Fibroblast of lung (primary cell): ENCODE measurements around the gene OXCT1. TPM values are rescaled to one million over a fixed set of nuclear protein-coding genes. Genes with fewer than 3 reads are reported as not detected.
A peak's percentile ranks its signal among the peaks of the same experiment; 100 is the strongest.

Experiments used
- DNase-seq, 2 donors: peaks; one replicate each; pipeline versions ENCODE4 v3.0.0 to v3.0.0-alpha.2; 2010; ENCODE audit warnings: low read depth in 2 of 2
- H2AFZ ChIP-seq: 2 replicates; pipeline ENCODE4 v1.5.1; 2012; ENCODE audit warnings: low read length, control low read depth, inconsistent platforms
- H3K27ac ChIP-seq: 2 replicates; pipeline ENCODE4 v1.5.1; 2011; ENCODE audit warnings: low read length, control low read depth; ENCODE audit not compliant: insufficient read depth
- H3K27me3 ChIP-seq: 2 replicates; pipeline ENCODE4 v1.5.1; 2011; ENCODE audit warnings: mild to moderate bottlenecking, low read length; ENCODE audit not compliant: control insufficient read depth, insufficient read depth
- H3K36me3 ChIP-seq: 2 replicates; pipeline ENCODE4 v1.5.1; 2011; ENCODE audit warnings: low read length; ENCODE audit not compliant: control insufficient read depth, insufficient read depth
- H3K4me1 ChIP-seq: 2 replicates; pipeline ENCODE4 v1.5.1; 2011; ENCODE audit warnings: low read length; ENCODE audit not compliant: control insufficient read depth, insufficient read depth; ENCODE audit errors: extremely low read depth
- H3K4me2 ChIP-seq: 2 replicates; pipeline ENCODE4 v1.5.1; 2011; ENCODE audit warnings: low read length, control low read depth; ENCODE audit not compliant: insufficient read depth; ENCODE audit errors: extremely low read depth
- H3K4me3 ChIP-seq, 4 experiments: fragments of 200-600 bp in 1 of 4; sonication (generic) in 1 of 4; replicated peaks in 1 of 4; 2 replicates each; pipeline ENCODE4 v1.5.1; 2011 to 2016; ENCODE audit warnings: low read length in 4 of 4, low read depth in 3 of 4, mild to moderate bottlenecking in 3 of 4, control low read depth in 2 of 4, inconsistent platforms in 1 of 4, mixed read lengths in 1 of 4; ENCODE audit not compliant: insufficient read depth in 1 of 4; ENCODE audit errors: control extremely low read depth in 1 of 4
- H3K79me2 ChIP-seq: 2 replicates; pipeline ENCODE4 v1.5.1; 2012; ENCODE audit warnings: mild to moderate bottlenecking, low read length, inconsistent platforms; ENCODE audit not compliant: control insufficient read depth, insufficient read depth
- H3K9ac ChIP-seq: 2 replicates; pipeline ENCODE4 v1.5.1; 2011; ENCODE audit warnings: mild to moderate bottlenecking, low read length, control low read depth; ENCODE audit not compliant: insufficient read depth
- H3K9me3 ChIP-seq: 2 replicates; pipeline ENCODE4 v1.5.1; 2012; ENCODE audit warnings: low read depth, low read length; ENCODE audit not compliant: control insufficient read depth, insufficient read depth
- H4K20me1 ChIP-seq: 2 replicates; pipeline ENCODE4 v1.5.1; 2011; ENCODE audit warnings: low read length; ENCODE audit not compliant: control insufficient read depth, insufficient read depth; ENCODE audit errors: extremely low read depth
- EZH2 ChIP-seq: IDR thresholded peaks from 2 replicates; pipeline ENCODE4 v1.5.1; 2012; ENCODE audit warnings: low read length, control low read depth, mild to moderate bottlenecking; ENCODE audit errors: missing control alignments
- polyA plus RNA-seq, 2 donors: library from polyadenylated mRNA; depleted of rRNA in 1 of 2; stranded (reverse) in 1 of 2; unstranded in 1 of 2; fragments of >200 nt; gene quantifications; 2 replicates each; pipeline ENCODE4 v1.2.1, GENCODE V29; 2011 to 2012; ENCODE audit warnings: missing spikeins in 1 of 2
- total RNA-seq: library from RNA; depleted of rRNA; stranded (reverse); fragments of >200 nt; gene quantifications from 2 replicates; pipeline ENCODE4 v1.2.1, GENCODE V29; 2014
- TF ChIP-seq, protein P1 (sequence below), 2 donors: IDR thresholded peaks in 1 of 2; conservative IDR thresholded peaks in 1 of 2; 1 replicate in 1 of 2; 2 replicates in 1 of 2; pipeline ENCODE4 v1.5.1; 2011 to 2012; ENCODE audit warnings: low read length in 2 of 2, control low read depth in 1 of 2, inconsistent platforms in 1 of 2, low read depth in 1 of 2, mild to moderate bottlenecking in 1 of 2

The OXCT1 gene
- total and polyA plus RNA-seq, 2 donors (not counting 1 experiment from before 2014, with no cell fraction given) = 35.7 to 56.3 TPM

GRCh38 chr5:41906151-41906550 is 35.9 kb upstream of the OXCT1 start:
- Histone ChIP-seq H3K9ac (no peak overlapping the region), H3K4me1 (no peaks in the 10 kb centered on the region), H3K27ac (no peak overlapping the region), H3K4me2 (no peak overlapping the region), H3K9me3 (no peaks in the 10 kb centered on the region), H3K79me2 (peaks cover 27% of the 10 kb centered on the region), H3K36me3 (peaks cover 7% of the 10 kb centered on the region), H3K4me3 (no peak overlapping the region), H4K20me1 (no peaks in the 10 kb centered on the region), H2AFZ (no peak overlapping the region), H3K27me3 (no peaks in the 10 kb centered on the region)
- TF ChIP-seq EZH2 = no peak
- TF ChIP-seq, protein P1, sequence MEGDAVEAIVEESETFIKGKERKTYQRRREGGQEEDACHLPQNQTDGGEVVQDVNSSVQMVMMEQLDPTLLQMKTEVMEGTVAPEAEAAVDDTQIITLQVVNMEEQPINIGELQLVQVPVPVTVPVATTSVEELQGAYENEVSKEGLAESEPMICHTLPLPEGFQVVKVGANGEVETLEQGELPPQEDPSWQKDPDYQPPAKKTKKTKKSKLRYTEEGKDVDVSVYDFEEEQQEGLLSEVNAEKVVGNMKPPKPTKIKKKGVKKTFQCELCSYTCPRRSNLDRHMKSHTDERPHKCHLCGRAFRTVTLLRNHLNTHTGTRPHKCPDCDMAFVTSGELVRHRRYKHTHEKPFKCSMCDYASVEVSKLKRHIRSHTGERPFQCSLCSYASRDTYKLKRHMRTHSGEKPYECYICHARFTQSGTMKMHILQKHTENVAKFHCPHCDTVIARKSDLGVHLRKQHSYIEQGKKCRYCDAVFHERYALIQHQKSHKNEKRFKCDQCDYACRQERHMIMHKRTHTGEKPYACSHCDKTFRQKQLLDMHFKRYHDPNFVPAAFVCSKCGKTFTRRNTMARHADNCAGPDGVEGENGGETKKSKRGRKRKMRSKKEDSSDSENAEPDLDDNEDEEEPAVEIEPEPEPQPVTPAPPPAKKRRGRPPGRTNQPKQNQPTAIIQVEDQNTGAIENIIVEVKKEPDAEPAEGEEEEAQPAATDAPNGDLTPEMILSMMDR (conservative IDR thresholded peaks at IDR 0.05 in 1 of 2, IDR thresholded peaks at IDR 0.05 in 1 of 2; ENCODE audit: low read depth in 1 of 2, low read length in 2 of 2) = no peak
- DNase-seq = no peak

DNA sequence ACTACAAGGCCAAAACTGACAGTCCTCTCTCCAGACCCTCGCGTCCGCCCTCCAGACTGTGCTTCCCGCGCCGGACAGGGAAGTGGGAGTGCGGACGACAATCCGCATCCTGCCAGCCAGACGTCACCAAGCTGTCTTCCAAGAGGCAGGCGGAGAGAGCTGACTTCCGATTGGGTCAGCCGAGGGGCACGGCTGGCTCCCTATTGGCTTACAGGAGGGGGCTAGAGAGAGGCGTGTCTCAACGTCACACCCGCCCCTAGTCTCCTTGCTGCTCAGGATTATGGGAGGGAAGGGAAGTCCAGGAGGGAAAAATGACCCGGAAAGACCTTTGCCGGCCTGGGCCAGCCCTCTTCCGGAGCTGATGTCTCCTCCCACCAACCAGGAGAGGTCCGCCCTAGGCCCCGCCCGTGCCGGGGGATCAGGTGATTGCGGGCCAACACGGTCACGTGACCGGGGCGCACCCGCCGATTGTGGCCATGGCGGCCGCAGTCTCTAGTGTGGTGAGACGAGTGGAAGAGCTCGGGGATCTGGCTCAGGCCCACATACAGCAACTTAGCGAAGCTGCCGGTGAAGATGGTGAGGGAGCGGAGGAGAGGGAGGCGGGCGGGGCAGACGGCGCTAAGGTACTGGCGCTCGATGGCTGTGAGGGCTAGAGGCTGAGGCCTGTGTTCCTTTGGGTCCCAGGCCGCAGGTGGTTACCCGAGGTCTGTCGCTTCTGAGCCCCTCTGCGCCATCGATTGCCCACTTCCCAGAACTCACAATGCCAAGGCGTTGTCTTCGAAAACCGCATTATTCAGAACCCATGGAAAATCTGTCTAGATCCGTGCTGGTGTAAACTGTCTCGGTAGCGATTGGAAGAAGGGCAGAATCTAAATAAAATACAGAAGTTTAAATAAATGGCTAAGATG is 33.9 kb upstream of the OXCT1 start, which contains the start of gene RIMOC1:
TSS of gene RIMOC1 (plus strand) at position 453 of the 908 bp plus-strand sequence. CDS start at position 477, 24 bp downstream.
- peak within 1 kb of the TSS; percentile 91 for H3K4me2 ChIP-seq
- peak within 1 kb of the TSS; percentile 94 for H3K9ac ChIP-seq
- H3K9me3 ChIP-seq = no peaks in the 10 kb centered on the region
- H3K27me3 ChIP-seq = no peaks in the 10 kb centered on the region
- DNase-seq = peak; percentile 100
- peak within 1 kb of the TSS; percentile 97 for H3K27ac ChIP-seq
- peaks cover 27% of the 10 kb centered on the region for H3K79me2 ChIP-seq
- peak within 1 kb of the TSS; percentile 61 to 90 (median 80) for H3K4me3 ChIP-seq
- no peaks in the 10 kb centered on the region for H4K20me1 ChIP-seq
- H3K36me3 ChIP-seq = peaks cover 2% of the 10 kb centered on the region
- peak within 1 kb of the TSS; percentile 86 for H2AFZ ChIP-seq
- TF ChIP-seq, protein P1 (conservative IDR thresholded peaks at IDR 0.05 in 1 of 2, IDR thresholded peaks at IDR 0.05 in 1 of 2; ENCODE audit: low read depth in 1 of 2, low read length in 2 of 2) = no peak
- TF ChIP-seq EZH2 = no peak
- no peaks in the 10 kb centered on the region for H3K4me1 ChIP-seq

DNA sequence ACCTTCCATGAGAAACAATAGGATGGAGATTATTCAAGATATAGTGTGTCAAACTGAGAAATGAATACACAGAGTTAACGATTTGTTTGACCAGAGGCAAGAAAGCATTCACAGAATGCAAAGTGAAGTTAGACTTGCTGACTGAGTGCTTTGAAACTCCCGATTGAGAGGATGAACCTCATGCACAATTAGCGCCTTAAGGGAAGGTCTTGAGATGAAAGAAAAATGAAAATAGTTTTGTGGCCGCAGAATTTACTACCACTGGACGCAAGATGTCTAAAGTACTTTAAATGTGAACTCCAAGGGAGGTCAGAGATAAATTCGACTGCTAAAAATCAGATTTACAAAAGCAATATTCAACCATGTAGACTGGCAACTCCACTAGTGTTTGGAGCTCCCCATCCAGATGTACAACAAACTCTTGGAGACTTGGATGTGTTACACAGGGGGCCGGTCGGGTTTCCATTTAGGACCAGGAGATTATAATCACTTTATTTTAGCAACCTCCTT is 33.2 kb upstream of the OXCT1 start:
- H3K79me2 ChIP-seq = peaks cover 27% of the 10 kb centered on the region
- no peaks in the 10 kb centered on the region for H4K20me1 ChIP-seq
- H3K27ac ChIP-seq = peak overlapping the region; percentile 76
- no peak for DNase-seq
- H2AFZ ChIP-seq = peak overlapping the region; percentile 60
- H3K9me3 ChIP-seq = no peaks in the 10 kb centered on the region
- TF ChIP-seq, protein P1 (conservative IDR thresholded peaks at IDR 0.05 in 1 of 2, IDR thresholded peaks at IDR 0.05 in 1 of 2; ENCODE audit: low read depth in 1 of 2, low read length in 2 of 2) = no peak
- TF ChIP-seq EZH2 = no peak
- H3K4me2 ChIP-seq = peak overlapping the region; percentile 82
- no peaks in the 10 kb centered on the region for H3K27me3 ChIP-seq
- no peaks in the 10 kb centered on the region for H3K4me1 ChIP-seq
- H3K9ac ChIP-seq = peak overlapping the region; percentile 35
- H3K36me3 ChIP-seq = no peaks in the 10 kb centered on the region
- peak overlapping the region; percentile 48 to 87 (median 63) for H3K4me3 ChIP-seq
